Sigmoid colon (tissue), 4 donors: ENCODE measurements around the gene MOB3B.

Source experiments
- EP300 ChIP-seq, 4 donors: sonication (generic); formaldehyde crosslinking; IDR thresholded peaks; one replicate each; pipeline ENCODE4 v1.6.1; 2017; ENCODE audit warnings: antibody characterized with exemption in 4 of 4
- POLR2A ChIP-seq, 2 donors: fragments of 450-650 bp; IDR thresholded peaks; one replicate each; pipeline ENCODE4 v1.6.1; 2016; ENCODE audit warnings: antibody characterized with exemption in 2 of 2, mild to moderate bottlenecking in 2 of 2, moderate library complexity in 2 of 2
- TF ChIP-seq, protein P1 (sequence below), 4 experiments: fragments of 450-650 bp in 3 of 4; fragments of 200-600 bp in 1 of 4; IDR thresholded peaks; one replicate each; pipeline ENCODE4 v1.5.1; 2016 to 2019; ENCODE audit warnings: antibody characterized with exemption in 4 of 4, mild to moderate bottlenecking in 3 of 4, moderate library complexity in 2 of 4

DNA sequence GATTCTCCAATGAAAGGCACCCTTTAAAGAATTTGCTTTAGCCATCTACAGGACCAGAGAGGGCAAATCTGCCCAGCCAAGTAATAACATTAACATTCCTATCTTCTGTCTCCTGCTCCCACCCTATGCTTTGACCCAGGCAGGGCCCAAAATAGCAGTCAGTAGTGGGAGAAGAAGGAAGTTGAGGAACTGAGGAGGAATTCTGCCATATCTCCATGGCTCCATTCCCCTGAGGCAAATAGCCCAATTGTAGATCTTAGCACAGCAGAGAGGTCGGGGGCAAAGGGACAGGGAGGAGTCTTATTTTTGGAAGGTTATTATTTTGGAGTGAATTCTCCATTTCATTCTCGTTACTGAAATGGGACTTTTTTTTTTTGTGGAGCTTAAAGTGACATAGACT lies 116.7 kb downstream of the MOB3B start:
- TF ChIP-seq, protein P1, sequence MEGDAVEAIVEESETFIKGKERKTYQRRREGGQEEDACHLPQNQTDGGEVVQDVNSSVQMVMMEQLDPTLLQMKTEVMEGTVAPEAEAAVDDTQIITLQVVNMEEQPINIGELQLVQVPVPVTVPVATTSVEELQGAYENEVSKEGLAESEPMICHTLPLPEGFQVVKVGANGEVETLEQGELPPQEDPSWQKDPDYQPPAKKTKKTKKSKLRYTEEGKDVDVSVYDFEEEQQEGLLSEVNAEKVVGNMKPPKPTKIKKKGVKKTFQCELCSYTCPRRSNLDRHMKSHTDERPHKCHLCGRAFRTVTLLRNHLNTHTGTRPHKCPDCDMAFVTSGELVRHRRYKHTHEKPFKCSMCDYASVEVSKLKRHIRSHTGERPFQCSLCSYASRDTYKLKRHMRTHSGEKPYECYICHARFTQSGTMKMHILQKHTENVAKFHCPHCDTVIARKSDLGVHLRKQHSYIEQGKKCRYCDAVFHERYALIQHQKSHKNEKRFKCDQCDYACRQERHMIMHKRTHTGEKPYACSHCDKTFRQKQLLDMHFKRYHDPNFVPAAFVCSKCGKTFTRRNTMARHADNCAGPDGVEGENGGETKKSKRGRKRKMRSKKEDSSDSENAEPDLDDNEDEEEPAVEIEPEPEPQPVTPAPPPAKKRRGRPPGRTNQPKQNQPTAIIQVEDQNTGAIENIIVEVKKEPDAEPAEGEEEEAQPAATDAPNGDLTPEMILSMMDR (IDR thresholded peaks at IDR 0.05): no peak
- TF ChIP-seq POLR2A (IDR thresholded peaks at IDR 0.05): no peak
- TF ChIP-seq EP300 (IDR thresholded peaks at IDR 0.05): no peak
